Activated naive CD8-positive, alpha-beta T cell treated with anti-CD3 and anti-CD28 coated beads, Interleukin-2, amount 50 U/mL, for 16 hours (primary cell): ENCODE measurements around the gene KLK10.

ENCODE experiments used
- DNase-seq: peaks from one replicate; pipeline ENCODE4 v3.0.0-alpha.2; 2020; ENCODE audit warnings: low read depth, low spot score

Gene KLK10

GRCh38 chr19:50968716-50969412 lies 50.6 kb downstream of the KLK10 start:
- no peak for DNase-seq

GRCh38 chr19:50967929-50968715 lies 51.4 kb downstream of the KLK10 start:
- no peak for DNase-seq

GRCh38 chr19:50964266-50964665 lies 55.2 kb downstream of the KLK10 start:
- no peak for DNase-seq

GRCh38 chr19:50963381-50963780 lies 56.1 kb downstream of the KLK10 start:
- DNase-seq: no peak
